HG02798 (cell line): ENCODE data around the gene PRPH.
"Not testable (repeated sequence)": the region's sequence is repeated elsewhere in the genome, so short reads cannot be mapped to it uniquely, and the experiment has no call there.

Experiments
- ATAC-seq: cut with Tn5 transposase; IDR thresholded peaks from one replicate; pipeline ENCODE4 v1.9.1; 2021; ENCODE audit warnings: mild to moderate bottlenecking; ENCODE audit not compliant: unreplicated experiment, poor library complexity

PRPH gene

DNA sequence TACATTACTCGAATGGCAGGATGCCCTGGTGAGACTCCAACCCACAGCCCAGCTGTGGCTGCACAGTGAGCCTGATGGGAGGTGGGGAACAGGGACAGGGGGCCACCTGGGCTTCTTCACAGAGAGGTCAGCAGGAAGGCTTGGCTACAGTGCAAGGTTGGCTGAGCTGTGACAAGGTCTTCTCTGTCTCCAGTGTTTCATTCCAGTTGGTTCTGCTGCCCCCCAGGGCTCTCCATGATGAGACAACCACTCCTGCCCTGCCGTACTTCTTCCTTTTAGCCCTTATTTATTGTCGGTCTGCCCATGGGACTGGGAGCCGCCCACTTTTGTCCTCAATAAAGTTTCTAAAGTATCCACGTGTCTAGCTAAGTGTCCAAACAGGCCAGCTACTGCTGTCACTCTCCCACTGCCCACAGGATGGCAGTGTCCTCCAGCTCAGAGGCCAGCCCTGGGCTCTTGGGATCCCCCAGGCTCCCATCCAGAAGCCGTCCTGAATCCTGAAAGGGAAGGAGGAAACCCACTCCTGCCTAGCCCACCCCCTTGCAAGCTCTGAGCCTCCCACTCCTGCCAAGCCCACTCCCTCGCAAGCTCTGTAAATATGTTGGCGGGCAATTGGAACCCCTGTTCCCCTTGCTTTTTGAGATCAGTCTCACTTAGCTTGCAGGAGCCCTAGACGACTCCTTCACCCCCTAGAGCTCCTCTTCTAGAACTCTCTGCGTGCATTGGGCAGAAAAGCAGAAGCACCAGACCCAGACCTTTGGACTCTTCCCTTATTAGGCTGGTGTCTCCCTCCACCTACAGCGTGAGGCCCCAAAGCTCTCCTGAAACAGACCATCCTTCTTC, 36.7 kb downstream of the PRPH start:
- ATAC-seq = no peak

DNA sequence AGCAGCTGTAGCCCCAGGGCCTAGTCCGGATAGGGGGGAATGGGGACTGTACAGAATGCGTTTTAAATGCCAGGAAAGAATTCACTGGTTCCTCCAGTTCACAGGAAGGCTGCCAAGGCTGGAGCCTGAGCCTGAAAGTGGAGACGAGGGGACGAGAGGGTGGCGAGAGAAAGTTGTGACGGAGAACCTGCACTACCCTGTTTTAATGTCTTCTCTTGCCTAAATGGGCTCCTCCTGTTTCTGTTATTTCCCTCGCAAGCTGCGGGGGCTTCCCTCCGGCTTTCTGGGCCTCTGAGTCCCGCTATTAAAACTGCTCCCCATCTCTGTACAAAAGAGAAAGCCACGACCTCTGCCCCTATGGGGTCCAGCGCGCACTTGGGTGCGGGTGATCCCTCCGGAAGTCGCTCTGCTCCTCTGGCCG, 37.5 kb downstream of the PRPH start:
- no peak for ATAC-seq

DNA sequence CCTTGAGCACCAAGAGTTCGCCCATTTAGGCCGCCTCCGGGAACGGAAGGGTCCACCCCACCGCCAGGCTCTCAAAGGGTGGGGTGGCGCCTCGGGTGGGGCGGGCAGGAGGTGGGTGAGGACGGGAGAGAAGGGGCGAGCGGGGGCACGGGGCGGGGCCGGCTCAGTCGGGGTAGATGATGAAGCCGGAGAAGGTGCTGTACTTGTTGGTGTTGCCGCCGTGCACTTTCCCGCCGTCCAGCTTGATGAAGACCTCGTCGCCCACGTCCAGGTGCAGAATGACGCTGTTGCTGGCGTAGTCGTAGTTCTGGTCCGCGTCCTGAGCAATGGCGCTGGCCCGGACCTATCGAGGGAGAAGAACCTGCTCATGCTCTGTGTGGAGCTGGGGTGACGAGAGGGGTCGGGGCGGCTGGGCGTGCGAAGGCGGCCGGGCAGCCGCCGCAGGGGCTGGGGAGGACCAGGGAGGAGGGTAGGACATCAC, 38.0 kb downstream of the PRPH start:
- ATAC-seq = no peak

DNA sequence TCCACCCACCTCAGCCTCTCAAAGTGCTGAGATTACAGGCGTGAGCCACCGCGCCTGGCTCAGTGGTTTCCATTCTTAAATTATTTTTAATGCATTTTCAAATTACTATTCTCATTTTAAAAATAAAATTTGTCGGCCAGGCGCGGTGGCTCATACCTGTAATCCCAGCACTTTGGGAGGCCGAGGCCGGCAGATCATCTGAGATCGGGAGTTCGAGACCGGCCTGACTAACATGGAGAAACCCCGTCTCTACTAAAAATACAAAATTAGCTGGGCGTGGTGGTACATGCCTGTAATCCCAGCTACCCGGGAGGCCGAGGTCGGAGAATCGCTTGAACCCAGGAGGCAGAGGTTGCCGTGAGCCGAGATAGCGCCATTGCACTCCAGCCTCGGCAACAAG, 38.8 kb downstream of the PRPH start:
- ATAC-seq = not testable (repeated sequence)

DNA sequence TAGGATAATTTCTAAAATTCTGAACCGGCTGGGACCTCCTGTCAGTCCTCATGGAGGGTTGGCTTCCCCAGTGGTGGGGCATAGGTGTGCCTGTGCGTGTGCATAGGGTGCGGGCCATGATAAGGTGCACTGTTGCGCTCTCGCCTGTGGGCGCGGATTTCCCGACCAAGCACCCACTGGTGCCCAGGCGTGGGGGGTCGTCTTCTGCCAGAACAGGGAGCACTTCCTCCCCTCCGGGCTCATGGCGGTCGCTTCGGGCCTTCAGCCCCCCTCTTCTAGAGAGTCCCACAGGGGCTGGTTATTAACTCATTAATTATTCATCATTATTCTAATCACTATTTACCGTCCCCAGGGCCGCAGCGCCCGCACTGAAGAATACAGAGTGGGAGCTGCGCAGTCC, 39.3 kb downstream of the PRPH start:
- ATAC-seq = no peak

DNA sequence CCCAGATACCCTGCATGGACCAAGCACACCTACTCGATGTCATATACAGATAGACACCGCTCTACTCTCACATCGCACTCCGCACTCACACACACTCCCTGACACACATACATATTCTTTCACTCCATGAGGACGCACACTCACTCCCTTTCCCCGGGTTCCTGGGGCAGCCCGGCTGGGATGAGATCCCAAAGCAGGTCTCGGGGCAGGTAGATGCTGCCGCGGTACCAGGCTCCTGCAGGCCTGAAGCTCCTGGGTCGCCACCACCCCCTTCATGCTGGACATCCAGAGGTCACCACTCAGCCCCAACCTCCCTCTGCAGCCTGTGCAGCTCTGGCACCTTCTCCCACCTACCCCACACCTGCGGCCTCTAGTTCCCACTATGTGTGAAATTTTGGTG, 39.7 kb downstream of the PRPH start:
- ATAC-seq = no peak

DNA sequence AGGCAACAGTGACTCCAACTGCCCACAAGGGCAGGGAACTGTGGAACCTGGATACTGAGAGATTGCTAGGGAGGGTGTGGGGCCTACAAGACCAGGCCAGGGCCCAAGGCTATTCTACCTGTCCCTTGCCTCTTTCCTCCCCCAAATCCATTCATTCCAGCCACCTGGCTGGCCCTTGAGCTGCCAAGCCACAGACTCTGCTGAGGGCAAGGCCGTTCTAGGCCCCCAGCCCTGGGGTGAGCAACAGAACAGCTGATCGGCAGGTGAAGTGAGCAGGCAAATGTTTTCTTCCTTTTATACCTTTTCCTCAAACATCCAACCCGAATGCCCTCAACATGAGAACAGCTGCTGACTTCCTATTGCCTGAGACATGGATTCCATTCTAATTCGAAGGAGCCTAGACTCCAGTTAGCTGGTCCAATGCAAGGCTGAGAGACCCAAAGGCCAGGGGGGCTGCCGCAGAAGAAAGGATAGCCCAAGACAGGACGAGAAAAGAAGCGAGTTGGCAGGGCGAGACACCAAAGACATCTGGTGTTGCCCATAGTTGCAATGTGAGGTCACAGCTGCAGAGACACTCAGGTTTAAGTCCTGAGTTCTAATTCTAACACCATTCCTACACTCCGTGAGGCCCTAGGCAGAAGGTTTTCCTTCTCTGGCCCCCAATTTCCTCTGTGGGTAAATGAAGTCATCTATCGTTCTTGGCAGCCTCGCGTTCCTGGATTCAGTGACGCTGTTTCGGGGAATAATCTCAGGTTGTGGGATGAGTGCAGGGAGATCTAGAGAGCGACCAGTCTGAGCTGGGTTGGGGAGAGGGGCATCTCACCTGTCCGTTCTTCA, 40.4 kb downstream of the PRPH start:
- no peak for ATAC-seq

DNA sequence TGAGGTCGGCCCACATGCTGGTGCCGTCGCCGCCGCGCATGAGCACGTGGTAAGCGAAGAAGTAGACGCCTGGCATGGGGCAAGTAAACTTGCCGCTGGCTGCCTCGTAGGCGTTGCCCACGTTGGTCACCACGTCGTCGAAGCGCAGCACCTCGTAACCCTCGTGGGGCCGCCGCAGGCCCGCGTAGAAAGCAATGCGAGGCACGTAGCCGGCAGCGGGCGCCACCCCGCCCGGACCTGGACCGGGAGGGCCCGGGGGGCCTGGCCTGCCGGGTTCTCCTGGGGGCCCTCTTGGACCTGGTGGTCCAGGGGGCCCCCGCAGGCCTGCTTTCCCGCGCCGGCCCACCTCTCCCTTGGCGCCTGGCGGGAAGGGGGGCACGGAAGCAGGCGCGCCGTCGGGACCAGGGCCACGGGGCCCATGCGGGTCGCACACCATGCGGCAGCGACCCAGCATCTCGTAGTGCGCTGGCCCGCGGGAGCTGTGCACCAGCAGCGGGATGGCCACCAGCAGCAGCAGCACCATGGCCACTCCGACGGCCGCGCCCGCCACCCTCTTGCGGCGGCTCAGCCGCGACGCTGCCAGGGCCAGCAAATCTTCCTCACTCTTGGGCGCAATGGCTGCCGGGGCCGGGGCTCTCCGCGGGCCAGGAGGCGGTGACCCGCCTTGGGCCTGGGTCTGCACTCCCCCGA, 41.2 kb downstream of the PRPH start:
- no peak for ATAC-seq

DNA sequence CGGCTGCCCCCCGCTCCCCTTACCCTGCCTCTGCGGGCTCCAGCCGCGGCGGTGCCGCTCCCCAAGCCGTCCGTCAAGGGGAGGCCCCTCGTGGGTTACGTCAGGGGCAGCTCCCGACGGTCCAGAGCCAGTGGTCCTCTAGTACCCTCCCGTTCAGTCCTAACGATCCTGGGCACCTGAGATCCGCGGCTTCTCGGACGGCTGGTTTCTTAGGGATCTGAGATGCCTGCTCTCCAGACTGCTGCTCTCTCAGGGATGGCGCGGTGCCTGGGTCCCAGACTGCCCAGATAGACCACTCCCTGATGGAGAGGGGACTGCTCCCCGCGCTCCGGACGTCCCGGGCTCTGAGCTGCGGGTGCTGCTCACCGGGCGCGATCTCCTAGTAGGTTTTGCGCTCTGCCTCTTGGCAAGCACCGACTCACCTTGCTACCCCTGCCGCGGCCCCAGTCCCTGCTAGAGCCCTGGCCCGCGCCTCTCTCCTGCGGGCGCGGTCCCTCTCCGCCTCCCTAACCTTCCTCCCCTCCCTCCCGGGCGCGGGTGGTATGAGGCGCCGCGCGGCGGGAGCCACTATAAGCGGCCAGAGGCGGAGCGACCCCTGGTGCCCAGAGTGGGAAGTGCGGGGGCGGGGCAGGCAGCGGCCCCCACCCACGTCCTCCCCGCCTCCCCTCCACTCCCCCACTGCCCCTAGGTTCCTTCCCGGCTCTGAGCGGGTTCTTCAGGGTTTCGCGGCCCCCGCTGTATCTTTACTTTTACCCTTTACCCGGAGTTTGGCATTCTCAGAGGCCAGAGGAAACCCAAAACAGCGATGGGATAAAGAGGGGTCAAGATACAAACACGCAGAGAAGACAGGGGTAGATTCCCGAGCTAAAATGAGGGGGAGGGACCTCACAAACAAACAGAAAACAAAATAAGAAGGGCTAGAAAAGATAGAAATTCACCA, 42.0 kb downstream of the PRPH start, which contains the start of gene C1QL4:
C1QL4 (minus strand) TSS at position 544 of the 940 bp plus-strand sequence. CDS start 711 bp downstream, outside the sequence.
- peak; percentile 77 for ATAC-seq

DNA sequence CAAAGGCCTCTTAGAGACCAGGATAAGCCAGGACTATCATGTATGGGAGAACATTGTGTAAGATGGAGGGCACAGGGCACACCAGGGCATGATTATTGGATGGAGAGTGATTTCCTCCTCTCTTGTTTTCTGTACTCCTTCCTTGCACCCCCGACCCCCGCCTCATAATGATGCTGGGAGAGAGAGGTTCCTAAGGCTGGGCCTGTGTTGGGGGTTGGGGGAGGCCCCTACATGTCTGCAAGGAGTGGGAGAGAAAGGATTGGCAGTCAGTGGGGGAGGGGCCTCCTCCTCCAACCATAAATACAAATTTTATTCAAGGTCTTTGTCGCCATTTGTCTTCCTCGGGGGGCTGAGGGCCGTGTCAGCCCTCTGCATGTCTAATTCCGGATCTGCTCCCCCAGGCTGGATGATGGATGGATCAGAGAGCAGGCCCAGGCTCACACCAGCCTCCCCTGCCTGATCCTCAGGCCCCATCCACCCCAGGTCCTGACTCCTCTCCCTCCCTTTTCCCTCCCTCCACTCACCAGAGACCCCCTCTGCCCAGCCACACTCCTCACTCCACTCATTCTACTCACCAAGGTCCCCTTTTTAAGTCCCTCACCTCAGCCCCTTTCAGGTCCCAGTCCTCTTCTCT, 44.0 kb downstream of the PRPH start:
- ATAC-seq = no peak

DNA sequence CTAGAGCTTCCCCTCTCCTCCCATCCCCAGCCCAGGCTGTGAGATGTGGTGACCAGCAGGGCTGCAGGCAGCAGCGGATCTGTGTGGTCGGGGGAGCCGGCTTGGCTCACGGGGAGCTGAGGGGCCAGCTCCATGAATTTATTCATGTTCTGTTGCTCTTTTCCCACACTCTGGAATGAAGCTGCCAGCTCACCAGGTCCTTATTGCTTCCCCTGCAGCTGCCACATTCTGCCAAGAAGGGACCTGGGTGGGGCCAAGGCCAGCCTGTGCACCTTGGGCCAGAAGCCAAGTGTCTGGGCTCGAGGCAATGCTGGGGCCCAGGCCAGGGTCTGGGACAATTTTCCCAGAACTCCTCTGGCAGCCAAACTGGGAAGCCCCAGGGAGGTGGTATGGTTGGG, 44.5 kb downstream of the PRPH start:
- no peak for ATAC-seq

DNA sequence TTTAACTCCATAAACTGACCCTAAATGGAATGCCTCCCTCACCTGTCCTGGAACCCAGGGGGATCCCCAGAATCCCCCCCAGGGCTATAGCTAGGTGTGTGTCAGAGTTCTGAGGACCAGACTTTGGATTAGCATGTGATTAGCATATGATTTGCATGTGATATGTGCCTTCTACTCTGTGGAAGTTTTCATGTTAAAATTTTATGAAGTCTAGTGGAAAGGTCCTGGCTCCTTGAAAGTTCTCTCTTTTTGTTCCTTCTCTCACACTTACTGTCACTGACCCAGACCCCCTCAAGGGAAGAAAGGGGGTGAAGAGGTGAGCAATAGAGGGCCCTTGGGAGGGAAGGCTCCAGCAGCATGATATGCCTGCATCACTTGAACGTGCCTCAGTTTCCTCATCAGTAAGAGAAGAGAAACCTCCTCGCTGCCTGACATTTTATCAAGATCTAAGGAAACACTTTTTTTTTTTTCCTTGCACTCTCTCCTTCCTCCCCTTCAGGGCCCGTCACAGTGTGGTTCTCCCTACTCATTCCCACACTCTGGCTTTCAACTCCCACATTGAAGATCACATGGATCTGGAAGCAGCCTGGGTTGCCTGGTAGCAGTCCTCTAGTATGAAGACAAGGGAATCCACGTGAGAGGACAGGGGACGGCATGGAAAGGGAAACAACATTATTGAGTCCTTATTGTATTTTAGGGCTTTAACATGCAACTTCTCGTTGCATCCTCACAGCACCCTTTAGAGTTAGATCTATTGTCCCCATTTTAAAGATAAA, 45.3 kb downstream of the PRPH start:
- no peak for ATAC-seq

DNA sequence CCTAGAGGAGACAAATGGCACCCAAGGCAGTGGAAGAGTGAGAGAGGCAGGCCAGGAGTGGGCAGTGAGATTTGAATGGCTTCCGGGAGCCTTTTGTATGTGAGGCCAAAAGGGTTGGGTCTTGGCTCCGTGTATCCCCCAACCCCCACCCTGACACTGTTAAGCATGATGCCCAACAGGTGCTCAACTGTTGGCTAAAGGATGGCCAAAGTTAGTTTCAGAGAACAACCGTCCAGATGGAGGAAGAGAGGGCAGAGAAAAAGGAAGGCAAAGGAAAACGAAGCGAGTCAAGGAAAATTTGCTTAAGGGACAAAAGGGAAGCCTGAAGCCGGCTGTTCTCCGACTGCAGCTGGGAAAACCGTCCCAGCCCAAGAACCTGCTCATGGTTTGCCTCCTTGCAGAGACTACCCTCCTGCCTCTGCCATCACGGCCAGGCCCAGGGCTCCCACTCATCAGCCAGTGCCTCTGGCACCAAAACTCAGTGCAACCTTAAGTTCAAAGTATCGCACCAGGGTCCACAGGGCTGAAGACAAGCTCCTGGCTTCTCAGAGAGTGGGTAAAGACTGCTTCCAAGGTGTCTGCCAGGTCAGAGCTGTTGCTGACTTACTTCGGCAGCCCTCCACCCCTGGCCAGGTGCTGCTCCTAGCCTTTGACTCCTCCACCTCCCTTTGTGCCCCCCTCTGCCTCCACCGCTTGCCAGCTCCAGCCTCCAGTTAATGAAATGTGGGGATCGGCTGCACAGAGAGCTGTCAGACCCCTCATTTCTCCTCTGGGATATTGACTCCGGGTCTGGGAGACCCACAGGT, 46.2 kb downstream of the PRPH start:
- ATAC-seq = no peak

DNA sequence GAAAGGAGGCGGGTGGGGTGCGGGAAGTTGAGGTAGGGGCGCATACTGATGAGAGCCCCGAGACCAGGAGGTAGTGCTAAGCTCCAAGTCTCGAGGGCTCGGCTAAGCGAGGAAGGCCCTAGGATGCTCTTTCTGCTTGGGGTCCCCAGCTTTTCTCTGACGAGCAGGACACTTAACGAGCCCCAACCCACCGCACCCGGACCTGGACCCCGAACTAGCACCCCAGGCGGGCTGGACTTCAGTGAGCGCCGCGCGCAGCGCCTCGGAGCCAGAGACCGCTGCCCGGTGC, 46.8 kb downstream of the PRPH start:
- no peak for ATAC-seq

DNA sequence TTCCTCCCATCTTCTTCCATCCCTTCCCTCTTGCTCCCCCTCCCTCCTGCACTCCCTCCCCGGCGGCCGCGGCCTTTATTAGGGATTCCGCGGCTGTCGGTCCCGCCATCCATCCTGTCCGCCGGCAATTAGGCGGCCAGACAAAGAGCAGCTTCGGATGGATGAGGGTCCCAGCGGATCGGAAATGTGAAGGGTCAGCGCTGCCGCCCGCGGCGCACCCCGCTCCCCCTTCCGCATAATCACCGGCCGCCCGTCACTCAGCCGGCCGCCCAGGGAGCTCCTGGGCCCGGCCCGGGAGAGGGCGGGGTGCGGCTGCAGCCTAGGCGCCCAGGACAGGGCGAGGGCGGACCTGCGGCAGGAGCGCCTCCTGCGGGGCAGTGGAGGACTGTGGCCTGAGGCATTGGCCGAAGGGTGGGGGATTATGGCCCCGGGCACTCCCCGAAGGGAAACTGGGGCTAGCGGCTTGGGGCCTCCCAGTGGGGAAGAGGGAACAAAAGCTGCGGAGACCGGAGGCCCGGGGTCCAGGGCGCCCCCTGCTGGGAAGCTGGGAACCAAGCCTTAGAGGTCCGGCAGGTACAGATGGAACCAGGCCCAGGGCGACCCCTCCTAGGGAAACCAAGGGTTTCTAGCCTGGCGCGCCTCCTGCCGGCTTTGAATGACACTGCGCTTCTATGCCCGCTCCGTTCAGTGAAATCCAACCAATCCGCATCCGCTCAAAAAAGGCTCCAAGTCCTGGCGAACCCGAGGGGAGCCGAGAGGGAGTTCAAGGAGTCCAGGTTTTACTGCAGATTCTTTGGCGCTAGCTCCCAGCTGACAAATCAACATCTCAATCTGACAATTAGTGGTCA, 47.3 kb downstream of the PRPH start:
- peak; percentile 71 for ATAC-seq

DNA sequence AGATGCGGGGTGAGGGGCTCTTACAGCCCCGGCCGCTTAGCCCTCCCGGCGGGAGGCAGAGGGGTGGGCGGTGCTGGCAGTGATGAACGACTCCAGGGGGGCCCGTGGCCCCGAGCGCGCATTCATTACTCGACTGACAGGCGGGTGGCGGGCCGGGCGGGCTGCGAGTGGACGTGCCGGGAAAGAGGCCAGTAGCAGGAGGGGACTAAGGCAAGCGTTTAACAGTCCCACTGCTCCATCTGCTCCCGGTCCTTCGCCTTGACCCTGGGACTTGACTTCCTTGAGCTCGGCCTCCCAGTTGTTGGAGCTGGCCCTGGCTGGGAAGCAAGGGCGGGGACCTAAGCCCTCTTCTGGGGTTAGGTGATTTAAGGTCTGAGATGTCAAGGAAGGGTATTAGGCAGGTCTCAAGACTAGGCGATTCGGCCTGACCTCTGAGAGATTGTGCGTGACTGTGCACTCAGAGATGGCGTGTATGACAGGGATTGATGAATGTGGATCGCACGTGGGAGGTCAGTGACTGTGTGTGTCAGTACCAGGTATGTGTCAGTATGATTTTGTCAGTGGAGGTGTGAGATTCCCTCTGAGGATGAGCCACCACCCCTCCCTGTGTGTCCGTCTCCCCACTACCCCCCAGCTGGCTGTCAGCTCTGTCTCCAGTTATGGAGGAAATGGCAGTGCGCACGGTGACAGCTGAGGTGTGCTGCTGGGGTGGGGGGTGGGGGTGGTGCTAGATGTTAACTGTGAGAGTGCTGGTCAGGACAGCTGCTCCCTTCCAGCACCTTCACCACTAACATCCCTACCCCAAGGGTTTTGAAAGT, 48.2 kb downstream of the PRPH start:
- ATAC-seq = no peak
